HG02885 (cell line): ENCODE measurements around the gene MAPK12.
A peak's percentile ranks its signal among the peaks of the same experiment; 100 is the strongest.

Experiments used
- ATAC-seq: cut with Tn5 transposase; IDR thresholded peaks from one replicate; pipeline ENCODE4 v1.9.1; 2021; ENCODE audit warnings: mild to moderate bottlenecking; ENCODE audit not compliant: unreplicated experiment, poor library complexity

Gene MAPK12

GRCh38 chr22:50269573-50269969, 8.1 kb upstream of the MAPK12 start:
- no peak for ATAC-seq

DNA sequence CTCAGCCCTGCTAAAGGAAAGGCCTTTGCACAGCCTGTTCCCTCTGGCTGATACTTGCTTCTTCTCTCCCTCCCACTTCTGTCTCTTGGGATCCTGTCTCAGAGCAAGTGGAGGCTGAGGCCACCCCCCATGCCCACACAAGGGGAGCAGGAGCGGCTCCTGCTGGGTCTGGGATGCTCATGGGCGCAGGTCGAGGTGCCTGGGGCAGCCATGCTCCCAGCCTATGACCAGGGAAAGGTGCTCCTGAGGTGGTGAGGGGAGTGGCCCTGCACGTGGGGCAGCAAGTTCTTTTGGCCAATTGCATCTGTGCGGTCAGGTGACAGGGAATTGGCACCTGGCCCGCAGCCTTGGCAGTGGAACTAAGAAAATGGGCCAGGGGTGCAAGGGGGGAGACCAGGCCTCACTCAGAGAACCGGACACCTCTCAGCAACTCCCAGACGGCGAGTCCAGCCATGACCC, 7.2 kb upstream of the MAPK12 start:
- ATAC-seq: no peak

DNA sequence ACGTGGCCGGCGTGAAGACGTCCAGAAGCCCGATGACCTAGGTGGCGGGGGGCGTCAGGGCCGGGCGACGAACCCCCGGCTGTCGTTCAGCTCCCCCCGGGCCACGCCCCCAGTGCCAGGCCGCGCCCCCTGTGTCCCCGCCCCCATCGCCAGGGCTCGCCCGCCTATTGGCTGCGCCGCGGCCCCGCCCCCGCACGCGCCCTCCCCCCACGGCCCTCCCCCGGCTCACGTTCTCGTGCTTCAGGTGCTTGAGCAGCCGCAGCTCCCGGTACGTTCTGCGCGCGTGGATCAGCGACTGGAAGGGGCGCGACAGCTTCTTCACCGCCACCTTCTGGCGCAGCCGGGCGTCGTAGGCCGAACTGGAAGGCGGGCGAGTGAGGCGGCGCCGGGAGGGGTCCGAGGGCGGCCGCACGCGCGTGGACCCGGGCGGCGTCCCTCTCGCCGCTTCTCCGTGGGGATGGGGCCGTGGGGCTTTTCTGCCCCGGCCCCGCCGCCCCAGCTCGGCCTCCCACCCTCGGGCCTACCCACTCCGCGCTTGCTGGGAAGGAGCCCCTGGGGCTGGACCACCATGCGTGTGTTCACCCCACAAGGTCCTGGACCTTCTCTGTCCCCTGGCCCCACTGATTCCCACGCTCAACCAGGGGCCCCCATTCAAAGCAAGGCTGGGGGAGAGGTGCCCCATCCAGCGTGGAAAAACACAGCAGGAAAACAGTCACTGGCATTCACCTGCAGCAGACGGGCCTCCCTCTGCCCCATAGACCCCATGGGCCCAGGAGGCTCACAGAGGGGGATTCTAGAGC, 6.3 kb upstream of the MAPK12 start:
- no peak for ATAC-seq

DNA sequence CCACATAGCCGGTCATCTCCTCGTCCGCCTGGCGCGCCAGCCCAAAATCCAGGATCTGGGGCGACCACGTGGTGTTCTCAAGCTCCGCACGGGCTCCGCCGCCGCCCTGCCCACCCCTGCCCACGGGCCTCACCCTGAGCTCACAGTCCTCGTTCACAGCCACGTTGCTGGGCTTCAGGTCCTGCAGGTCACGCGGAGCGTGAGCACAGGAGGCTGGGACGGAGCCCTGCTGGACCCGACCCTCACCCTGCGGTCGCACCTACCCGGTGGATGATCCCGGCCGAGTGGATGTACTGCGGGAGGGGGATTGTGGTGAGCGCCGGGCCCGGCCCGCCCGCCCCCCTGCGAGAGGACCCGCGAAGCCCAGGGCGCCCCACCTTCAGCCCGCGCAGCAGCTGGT, 5.5 kb upstream of the MAPK12 start:
- ATAC-seq: no peak

DNA sequence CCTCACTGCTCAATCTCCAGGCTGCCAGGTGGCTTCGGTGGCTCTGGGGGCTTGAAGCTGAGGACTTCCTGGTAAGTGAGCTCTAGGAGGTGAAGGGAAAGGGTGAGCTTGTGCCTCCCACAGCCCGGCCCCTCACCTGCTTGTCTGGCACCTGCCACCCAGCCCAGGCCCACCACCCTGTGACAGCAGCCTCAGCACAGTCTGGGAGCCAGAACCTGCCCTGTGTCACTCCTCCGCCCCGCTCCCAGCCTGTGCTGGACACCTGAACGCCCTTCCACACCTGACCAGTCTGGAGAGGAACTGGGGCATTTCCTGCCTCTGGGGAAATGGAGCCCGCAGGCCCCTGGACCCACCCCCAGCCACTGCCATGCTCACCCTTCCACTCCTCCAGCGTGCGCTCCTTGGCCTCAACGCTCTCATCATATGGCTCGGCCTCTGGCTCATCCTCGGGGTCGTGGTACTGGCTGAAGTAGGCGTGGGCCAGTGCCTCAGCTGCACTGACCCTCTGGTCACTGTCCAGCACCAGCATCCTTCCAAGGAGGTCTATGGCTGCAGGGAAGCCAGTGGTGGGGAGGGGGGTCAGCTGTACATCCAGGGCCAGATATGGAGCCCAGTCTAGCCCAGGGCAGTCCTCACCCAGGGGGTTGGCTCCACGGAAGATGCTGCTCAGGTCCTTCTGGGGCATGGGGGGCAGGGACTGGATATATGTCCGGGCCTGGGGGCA, 3.6 kb upstream of the MAPK12 start:
- ATAC-seq: no peak

DNA sequence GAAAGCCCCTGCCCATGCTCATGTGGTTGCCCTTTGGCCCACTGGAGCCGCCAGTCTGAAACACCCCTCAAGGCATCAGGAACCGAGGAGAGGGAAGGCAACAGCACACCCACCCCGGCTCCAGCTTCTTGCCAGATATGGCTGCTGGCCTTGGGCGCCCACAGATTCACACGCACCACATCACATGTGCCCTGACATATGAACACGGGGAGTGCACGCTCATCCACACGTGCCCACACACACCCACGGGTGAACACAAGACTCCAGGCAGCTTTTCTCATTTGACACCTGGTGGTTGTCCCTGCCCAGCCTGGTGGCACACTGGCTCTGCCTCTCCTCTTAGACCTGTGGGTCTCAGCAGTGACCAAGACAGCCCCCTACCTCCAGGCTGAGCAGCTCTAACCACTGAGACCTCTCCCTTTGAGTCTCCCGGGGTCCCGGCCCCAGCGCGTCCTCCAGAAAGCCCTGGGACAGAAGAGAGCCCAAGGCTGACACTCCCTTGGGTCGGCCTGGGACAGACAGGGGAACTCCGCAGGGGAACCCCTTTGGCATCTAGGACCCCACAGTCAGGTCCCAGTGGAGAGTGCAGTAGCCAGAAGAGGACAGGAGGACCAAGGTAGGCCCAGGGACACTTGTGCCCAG, 2.7 kb upstream of the MAPK12 start:
- ATAC-seq: no peak

GRCh38 chr22:50262973-50263617, 1.6 kb upstream of the MAPK12 start:
- ATAC-seq: no peak

- no peak for ATAC-seq
Measured at GRCh38 chr22:50262460-50262911, 1.0 kb upstream of the MAPK12 start.

DNA sequence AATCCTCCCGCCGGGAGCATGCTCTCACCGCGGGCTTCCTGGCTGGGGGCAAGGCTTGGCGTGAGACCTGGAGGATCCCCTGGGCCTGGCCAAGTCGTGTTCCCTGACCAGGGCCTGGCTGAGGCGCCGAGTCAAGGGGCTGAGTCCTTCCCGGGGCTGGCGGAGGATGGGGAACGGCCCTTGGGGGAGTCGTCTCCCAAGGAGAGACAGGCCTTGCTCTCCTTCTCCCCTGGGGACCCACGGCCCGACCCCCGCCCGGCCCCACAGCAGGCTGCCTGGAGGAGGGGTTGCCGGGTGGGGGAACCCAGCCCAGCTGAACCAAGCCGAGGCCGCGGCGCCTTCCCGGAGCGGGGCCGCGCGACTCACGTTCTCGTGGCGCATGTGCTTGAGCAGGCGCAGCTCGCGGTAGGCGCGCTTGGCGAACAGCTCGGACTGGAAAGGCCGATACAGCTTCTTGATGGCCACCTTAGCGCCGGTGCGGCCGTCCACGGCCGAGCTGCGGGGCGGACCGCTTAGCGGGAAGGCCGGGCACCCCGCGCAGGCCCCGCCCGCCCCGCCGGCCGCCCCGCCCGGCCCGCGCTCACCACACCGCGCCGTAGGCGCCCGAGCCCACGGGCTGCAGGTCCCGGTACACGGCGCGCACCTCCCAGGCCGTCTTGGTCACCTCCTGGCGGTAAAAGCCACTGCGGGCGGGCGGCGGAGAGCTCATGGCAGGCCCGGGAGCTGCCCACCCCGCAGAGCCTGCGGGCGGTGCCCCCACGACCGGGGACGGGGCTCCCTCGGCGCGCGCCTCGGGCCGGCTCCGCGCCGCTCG, 475 bp downstream of the MAPK12 start:
- ATAC-seq: peak; percentile 31

GRCh38 chr22:50260434-50260800, 1.1 kb downstream of the MAPK12 start:
- ATAC-seq: no peak

DNA sequence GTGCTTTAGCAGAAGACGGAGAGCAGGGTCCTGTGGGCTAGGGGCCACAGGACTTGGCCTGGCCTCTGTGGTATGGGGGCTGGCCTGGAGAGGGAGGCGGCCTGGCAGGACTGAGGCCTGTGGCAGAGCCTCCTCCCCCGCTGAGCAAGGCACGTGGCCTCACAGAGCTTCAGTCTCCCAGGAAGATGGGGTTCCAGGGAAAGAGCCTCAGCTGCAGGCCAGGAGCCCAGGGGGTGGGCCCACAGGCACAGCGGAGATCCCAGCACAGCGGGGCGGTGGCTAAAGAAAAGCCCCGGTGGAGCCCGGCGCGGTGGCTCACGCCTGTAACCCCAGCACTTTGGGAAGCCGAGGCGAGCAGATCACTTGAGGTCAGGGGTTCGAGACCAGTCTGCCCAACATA, 2.2 kb downstream of the MAPK12 start:
- no peak for ATAC-seq

- ATAC-seq: no peak
Measured at GRCh38 chr22:50258361-50259292, 2.9 kb downstream of the MAPK12 start.

- ATAC-seq: no peak
Measured at GRCh38 chr22:50257451-50258360, 3.8 kb downstream of the MAPK12 start.

- no peak for ATAC-seq
Measured at GRCh38 chr22:50257041-50257440, 4.4 kb downstream of the MAPK12 start.

DNA sequence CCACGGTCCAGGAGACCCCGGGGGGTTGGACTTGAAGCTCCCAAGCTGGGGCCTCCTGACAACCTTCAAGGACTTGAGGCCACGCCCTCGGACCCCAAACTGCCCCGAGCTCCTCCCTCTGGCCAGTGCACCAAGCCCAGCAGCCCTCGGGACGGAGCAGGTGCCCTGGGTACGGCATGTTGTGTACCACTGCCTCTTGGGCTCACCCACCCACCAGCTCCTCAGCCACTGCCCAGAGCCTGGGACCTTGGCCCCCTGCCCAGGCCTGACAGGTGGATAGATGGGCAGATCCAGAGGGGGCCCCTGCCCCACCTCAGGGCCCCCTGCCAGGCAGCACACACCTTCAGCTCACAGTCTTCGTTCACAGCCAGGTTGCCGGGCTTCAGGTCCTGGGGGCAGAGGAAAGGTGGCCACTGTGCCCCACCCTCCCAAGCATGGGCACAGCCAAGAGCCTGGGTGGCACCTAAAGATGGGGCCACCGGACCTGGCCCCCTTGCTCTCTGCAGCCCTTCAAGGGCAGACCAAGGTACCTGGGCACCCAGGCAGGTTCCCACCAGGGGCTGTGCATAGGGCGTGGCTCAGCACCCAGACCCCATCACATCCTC, 5.1 kb downstream of the MAPK12 start:
- ATAC-seq: no peak

DNA sequence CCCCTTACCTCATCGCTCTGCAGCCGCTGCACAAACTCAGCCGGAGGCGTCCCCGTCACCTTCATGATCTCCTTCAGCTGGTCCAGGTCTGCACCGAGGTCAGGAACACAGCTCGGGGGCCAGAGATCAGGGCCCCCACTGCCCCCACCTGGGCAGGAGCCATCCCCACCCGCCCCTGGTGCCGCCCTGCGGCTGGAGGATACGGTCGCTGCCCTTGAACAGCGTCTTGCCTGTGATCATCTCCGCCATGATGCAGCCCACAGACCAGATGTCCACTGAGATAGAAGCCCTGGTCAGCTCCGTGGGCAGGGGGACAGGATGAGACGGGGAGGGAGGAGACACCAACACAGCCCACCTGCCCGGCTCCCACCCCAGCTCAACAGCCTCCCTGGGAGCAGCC, 5.9 kb downstream of the MAPK12 start:
- no peak for ATAC-seq

- ATAC-seq: no peak
Measured at GRCh38 chr22:50255099-50255498, 6.4 kb downstream of the MAPK12 start.
